ENCODE measurements around the gene PERM1.
A peak's percentile ranks its signal among the peaks of the same experiment; 100 is the strongest.
"Not testable (repeated sequence)": the region's sequence is repeated elsewhere in the genome, so short reads cannot be mapped to it uniquely, and the experiment has no call there.

PERM1 gene

GRCh38 chr1:1020415-1021009 is 38.6 kb upstream of the PERM1 start:
- DNase-seq (ENCODE audit: low read depth in 2 of 2): no peak
- peak overlapping the region; percentile 32 to 63 for H3K4me3 ChIP-seq (replicated peaks in 1 of 2; ENCODE audit: low read depth in 2 of 2, low read length in 2 of 2)
- no peak for TF ChIP-seq CTCF (IDR thresholded peaks at IDR 0.05; ENCODE audit: low read depth, low read length)

DNA sequence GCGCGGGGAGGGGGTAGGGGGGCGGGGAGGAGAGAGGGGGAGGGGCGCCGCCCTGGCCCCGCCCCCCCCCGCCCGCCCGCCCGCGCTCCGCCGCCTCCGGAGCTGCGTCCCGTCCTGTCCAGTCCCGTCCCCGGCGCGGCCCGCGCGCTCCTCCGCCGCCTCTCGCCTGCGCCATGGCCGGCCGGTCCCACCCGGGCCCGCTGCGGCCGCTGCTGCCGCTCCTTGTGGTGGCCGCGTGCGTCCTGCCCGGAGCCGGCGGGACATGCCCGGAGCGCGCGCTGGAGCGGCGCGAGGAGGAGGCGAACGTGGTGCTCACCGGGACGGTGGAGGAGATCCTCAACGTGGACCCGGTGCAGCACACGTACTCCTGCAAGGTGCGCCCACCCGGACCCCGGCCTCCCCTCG is 38.1 kb upstream of the PERM1 start, which contains the start of gene AGRN:
TSS of gene AGRN (plus strand) at position 121 of the 405 bp plus-strand sequence. CDS start at position 174, 53 bp downstream.
- peak within 1 kb of the TSS; percentile 39 to 63 for H3K4me3 ChIP-seq (replicated peaks in 1 of 2; ENCODE audit: low read depth in 2 of 2, low read length in 2 of 2)
- no peak for TF ChIP-seq CTCF (IDR thresholded peaks at IDR 0.05; ENCODE audit: low read depth, low read length)
- DNase-seq (ENCODE audit: low read depth in 2 of 2): no peak

- H3K4me3 ChIP-seq (replicated peaks in 1 of 2; ENCODE audit: low read depth in 2 of 2, low read length in 2 of 2): peak overlapping the region; percentile 29 to 63
- TF ChIP-seq CTCF (IDR thresholded peaks at IDR 0.05; ENCODE audit: low read depth, low read length): peak; percentile 37
- peak; percentile 80 to 90 for DNase-seq (ENCODE audit: low read depth in 2 of 2)
These were observed 37.5 kb upstream of the PERM1 start for GRCh38 chr1:1019122-1019999.

DNA sequence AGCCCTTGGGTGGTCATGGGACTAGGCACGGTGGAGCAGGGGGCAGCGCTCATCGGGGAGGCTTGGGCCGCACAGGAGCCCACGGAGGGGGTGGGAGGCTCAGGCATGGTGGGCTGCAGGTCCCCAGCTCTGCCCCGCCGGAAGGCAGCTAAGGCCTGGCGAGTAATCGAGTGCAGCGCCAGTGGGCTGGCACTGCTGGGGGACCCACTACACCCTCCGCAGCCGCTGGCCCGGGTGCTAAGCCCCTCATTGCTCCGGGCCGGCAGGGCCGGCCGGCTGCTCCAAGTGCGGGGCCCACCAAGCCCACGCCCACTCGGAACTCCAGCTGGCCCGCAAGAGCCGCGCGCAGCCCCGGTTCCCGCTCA is 36.4 kb upstream of the PERM1 start:
- H3K4me3 ChIP-seq (replicated peaks in 1 of 2; ENCODE audit: low read depth in 2 of 2, low read length in 2 of 2); DNase-seq (ENCODE audit: low read depth in 2 of 2): not testable (repeated sequence)

DNA sequence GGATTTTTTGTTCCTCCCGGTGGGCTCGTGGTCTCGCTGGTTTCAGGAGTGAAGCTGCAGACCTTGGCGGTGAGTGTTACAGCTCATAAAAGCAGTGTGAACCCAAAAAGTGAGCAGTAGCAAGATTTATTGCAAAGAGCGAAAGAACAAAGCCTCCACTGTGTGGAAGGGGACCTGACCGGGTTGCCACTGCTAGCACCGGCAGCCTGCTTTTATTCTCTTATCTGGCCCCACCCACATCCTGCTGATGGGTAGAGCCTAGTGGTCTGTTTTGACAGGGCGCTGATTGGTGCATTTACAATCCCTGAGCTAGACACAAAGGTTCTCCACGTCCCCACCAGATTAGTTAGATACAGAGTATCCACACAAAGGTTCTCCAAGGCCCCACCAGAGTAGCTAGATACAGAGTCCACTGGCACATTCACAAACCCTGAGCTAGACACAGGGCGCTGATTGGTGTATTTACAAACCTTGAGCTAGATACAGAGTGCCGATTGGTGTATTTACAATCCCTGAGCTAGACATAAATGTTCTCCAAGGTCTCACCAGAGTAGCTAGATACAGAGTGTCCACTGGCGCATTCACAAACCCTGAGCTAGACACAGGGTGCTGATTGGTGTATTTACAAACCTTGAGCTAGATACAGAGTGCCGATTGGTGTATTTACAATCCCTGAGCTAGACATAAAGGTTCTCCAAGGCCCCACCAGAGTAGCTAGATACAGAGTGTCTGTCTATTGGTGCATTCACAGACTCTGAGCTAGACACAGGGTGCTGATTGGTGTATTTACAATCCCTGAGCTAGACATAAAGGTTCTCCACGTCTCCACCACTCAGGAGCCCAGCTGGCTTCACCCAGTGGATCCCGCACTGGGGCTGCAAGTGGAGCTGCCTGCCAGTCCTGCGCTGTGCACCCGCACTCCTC is 35.8 kb upstream of the PERM1 start:
- not testable (repeated sequence) for H3K4me3 ChIP-seq (replicated peaks in 1 of 2; ENCODE audit: low read depth in 2 of 2, low read length in 2 of 2); DNase-seq (ENCODE audit: low read depth in 2 of 2)

- peak overlapping the region in 1 of 2 donors; percentile 76 for H3K4me3 ChIP-seq (replicated peaks in 1 of 2; ENCODE audit: low read depth in 2 of 2, low read length in 2 of 2)
- TF ChIP-seq CTCF (IDR thresholded peaks at IDR 0.05; ENCODE audit: low read depth, low read length): peak; percentile 37
- no peak for DNase-seq (ENCODE audit: low read depth in 2 of 2)
These were observed 33.1 kb upstream of the PERM1 start for GRCh38 chr1:1014799-1015681.

Data from cardiac fibroblast (primary cell).